A204.1 (cell line): ENCODE results near the gene SENP2.
"Not testable (repeated sequence)": the region's sequence is repeated elsewhere in the genome, so short reads cannot be mapped to it uniquely, and the experiment has no call there.

Source experiments
- FAIRE-seq: peaks from 2 replicates; lab custom pipeline; 2012; peaks lifted over from hg19 to GRCh38; lab: Jason Lieb, UNC

SENP2 gene

GRCh38 chr3:185585859-185586685, at the start of gene SENP2:
Gene SENP2 (plus strand): TSS chr3:185586295. CDS start chr3:185586414, 119 bp downstream.
- peak; percentile 98 for FAIRE-seq

- no peak for FAIRE-seq
Observed at GRCh38 chr3:185537369-185537970, 48.6 kb upstream of the SENP2 start.

GRCh38 chr3:185539934-185540333, 46.2 kb upstream of the SENP2 start:
- FAIRE-seq, result no peak

- FAIRE-seq, result no peak
Observed at GRCh38 chr3:185540695-185541094, 45.4 kb upstream of the SENP2 start.

- FAIRE-seq, result no peak
Observed at GRCh38 chr3:185549122-185549521, 37.0 kb upstream of the SENP2 start.

GRCh38 chr3:185549651-185550111, 36.4 kb upstream of the SENP2 start:
- no peak for FAIRE-seq

GRCh38 chr3:185552358-185552877, 33.7 kb upstream of the SENP2 start, which contains the start of gene LIPH:
Gene LIPH (minus strand): TSS chr3:185552588. CDS start chr3:185552471, 117 bp downstream.
- no peak for FAIRE-seq

GRCh38 chr3:185555101-185555501, 31.0 kb upstream of the SENP2 start:
- no peak for FAIRE-seq

GRCh38 chr3:185555860-185556347, 30.2 kb upstream of the SENP2 start:
- FAIRE-seq, result no peak

GRCh38 chr3:185556640-185557039, 29.5 kb upstream of the SENP2 start:
- FAIRE-seq, result not testable (repeated sequence)

- FAIRE-seq, result no peak
Observed at GRCh38 chr3:185558395-185558794, 27.7 kb upstream of the SENP2 start.

GRCh38 chr3:185559706-185560090, 26.4 kb upstream of the SENP2 start:
- no peak for FAIRE-seq

GRCh38 chr3:185560676-185561075, 25.4 kb upstream of the SENP2 start:
- no peak for FAIRE-seq

GRCh38 chr3:185561374-185561943, 24.6 kb upstream of the SENP2 start:
- FAIRE-seq, result no peak

- FAIRE-seq, result no peak
Observed at GRCh38 chr3:185561958-185562357, 24.1 kb upstream of the SENP2 start.

GRCh38 chr3:185572183-185572582, 13.9 kb upstream of the SENP2 start:
- FAIRE-seq, result no peak

GRCh38 chr3:185575108-185575869, 10.8 kb upstream of the SENP2 start:
- peak; percentile 55 for FAIRE-seq

GRCh38 chr3:185582236-185582635, 3.9 kb upstream of the SENP2 start:
- FAIRE-seq, result no peak

- FAIRE-seq, result no peak
Observed at GRCh38 chr3:185582871-185583270, 3.2 kb upstream of the SENP2 start.

GRCh38 chr3:185583925-185584324, 2.2 kb upstream of the SENP2 start:
- FAIRE-seq, result no peak

- FAIRE-seq, result no peak
Observed at GRCh38 chr3:185584686-185585085, 1.4 kb upstream of the SENP2 start.

GRCh38 chr3:185585518-185585858, 607 bp upstream of the SENP2 start:
- FAIRE-seq, result no peak
